HG03060 (cell line): ENCODE measurements around the gene SHOC1.
"Not testable (repeated sequence)": the region's sequence is repeated elsewhere in the genome, so short reads cannot be mapped to it uniquely, and the experiment has no call there.

ENCODE experiments used
- ATAC-seq: cut with Tn5 transposase; IDR thresholded peaks from one replicate; pipeline ENCODE4 v1.9.1; 2021; ENCODE audit warnings: low read depth, moderate number of reproducible peaks; ENCODE audit not compliant: unreplicated experiment

Gene SHOC1

DNA sequence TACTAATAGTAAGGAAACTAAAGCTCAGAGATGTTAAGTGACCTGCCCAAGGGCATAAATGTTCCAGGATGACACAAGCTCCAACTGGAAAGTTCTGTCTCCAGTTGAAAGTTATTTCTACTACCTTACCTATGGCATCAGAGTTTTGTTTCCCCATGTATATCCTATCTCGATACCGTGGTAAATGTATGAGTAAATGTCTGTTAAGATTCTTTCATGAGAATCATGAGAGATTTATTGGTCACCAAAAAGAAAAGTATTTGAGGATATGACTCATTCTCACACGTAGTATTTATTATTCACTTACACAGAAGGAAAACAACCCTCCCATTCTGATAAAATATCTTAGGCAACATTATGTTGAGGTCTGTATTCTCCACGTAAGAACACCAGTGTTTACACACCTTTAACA, 11.1 kb upstream of the SHOC1 start:
- no peak for ATAC-seq

- ATAC-seq = no peak
These were observed 10.5 kb upstream of the SHOC1 start for GRCh38 chr9:111805262-111805661.

DNA sequence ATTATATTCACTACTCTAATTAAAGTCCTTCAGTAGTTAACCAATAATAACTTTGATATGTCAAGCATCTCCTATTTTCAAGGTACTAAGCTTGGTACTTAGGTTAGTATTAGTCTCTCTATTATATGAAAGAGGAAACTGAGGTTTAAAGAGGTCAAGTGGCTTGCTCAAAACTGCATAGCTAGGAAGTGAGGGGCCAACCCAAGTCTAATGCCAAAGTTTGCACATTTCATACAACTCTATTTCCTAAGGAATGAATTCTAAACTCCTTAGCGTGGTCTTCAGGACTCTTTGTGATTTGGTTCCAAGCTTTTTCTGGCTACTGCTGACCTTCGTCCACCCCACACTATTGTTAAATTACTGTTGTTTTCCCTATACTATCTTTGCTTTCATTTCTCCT, 9.9 kb upstream of the SHOC1 start:
- ATAC-seq = no peak

- no peak for ATAC-seq
These were observed 9.2 kb upstream of the SHOC1 start for GRCh38 chr9:111803924-111804323.

- ATAC-seq = no peak
These were observed 5.3 kb upstream of the SHOC1 start for GRCh38 chr9:111799915-111800526.

GRCh38 chr9:111799506-111799905, 4.8 kb upstream of the SHOC1 start:
- ATAC-seq = no peak

GRCh38 chr9:111798786-111799185, 4.0 kb upstream of the SHOC1 start:
- ATAC-seq = no peak

- no peak for ATAC-seq
These were observed 761 bp upstream of the SHOC1 start for GRCh38 chr9:111795557-111795839.

GRCh38 chr9:111791821-111792220, 2.9 kb downstream of the SHOC1 start:
- not testable (repeated sequence) for ATAC-seq

GRCh38 chr9:111789881-111790280, 4.9 kb downstream of the SHOC1 start:
- no peak for ATAC-seq

GRCh38 chr9:111783857-111784256, 10.9 kb downstream of the SHOC1 start:
- no peak for ATAC-seq

DNA sequence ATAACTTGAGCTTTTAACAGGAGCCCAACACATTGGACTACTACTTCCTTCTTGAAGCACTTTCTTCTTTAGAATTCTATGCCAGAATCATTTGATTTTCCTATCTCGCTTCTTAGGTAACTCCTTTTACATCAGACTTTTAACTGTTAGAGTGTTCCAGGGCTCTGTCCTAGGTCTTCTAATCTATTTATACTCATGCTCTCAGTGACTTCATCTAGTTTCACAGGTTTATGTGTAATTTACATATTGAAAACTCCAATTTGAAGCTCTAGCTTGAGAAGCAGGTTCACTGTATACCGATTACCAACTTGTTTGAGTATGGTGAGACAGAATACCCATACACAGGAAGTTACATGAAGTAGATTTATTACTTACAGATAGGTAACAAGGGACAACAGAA, 11.3 kb downstream of the SHOC1 start:
- ATAC-seq = no peak

- ATAC-seq = no peak
These were observed 28.7 kb downstream of the SHOC1 start for GRCh38 chr9:111766066-111766465.

- ATAC-seq = no peak
These were observed 32.2 kb downstream of the SHOC1 start for GRCh38 chr9:111762556-111762955.

- no peak for ATAC-seq
These were observed 34.7 kb downstream of the SHOC1 start for GRCh38 chr9:111759762-111760639.

GRCh38 chr9:111754800-111755199, 39.9 kb downstream of the SHOC1 start:
- no peak for ATAC-seq

DNA sequence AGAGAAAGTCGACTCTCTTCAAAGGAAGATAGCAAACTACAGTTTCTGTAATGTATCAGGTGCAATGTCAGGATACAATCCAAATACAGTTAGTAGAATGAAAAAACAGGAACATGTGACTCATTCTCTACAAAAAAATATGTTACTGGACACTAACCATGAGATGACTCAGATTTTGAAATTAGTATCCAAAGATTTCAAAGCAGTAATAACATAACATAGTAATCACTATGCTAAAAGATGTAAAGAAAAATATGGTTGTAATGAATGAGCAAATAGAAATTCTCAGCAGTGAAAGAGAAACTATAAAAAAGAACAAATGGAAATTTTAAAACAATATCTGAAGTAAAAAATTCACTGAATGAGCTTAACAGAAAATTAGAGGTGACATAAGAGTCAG, 42.3 kb downstream of the SHOC1 start:
- ATAC-seq = no peak
